Measurements from ENCODE around the gene SLC28A3. TPM values are rescaled to one million over a fixed set of nuclear protein-coding genes. Genes with fewer than 3 reads are reported as not detected.

The SLC28A3 gene
- total and polyA plus RNA-seq, 10 of the 15 experiments (the other 5 are each of a cell fraction or from before 2014, with no cell fraction given) = 0.03 to 0.39 (median 0.07) TPM; not detected in 2

DNA sequence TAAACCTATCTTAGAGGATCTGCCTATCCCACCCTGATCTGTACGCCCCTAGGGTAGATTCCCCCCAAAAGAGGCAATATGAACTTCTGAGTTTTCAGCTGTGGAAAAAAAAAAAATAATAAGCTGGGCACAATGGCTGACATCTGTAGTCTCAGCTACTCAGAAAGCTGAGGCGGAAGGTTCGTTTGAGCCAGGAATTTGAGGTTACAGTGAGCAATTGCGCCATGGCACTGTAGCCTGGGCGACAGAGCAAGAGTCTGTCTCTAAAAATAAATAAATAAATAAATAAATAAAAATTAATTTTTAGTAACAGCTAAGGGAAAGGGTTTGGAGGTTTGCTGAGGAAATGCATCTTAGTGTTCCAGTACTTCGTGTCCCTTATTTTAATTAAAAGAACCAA is 21.1 kb upstream of the SLC28A3 start:
- no peak for ATAC-seq
- no peaks in the 10 kb centered on the region for H3K36me3 ChIP-seq (ENCODE audit: control insufficient read depth in 2 of 2, insufficient read depth in 2 of 2, low read length in 1 of 2)
- no TSS peak for BruUV-seq (replicated peaks)
- 25% methylated on average over 6 of the region's 6 CpGs for WGBS (ENCODE audit: insufficient coverage, insufficient replicate concordance, low lambda C conversion rate, missing lambda C conversion rate)
- H2AFZ ChIP-seq (ENCODE audit: control insufficient read depth, low read depth, low read length) = no peak overlapping the region
- no peak overlapping the region for H3K27ac ChIP-seq (ENCODE audit: control insufficient read depth, insufficient read depth)
- POLR2A ChIA-PET = no interaction called here
- H3K4me2 ChIP-seq (ENCODE audit: control insufficient read depth, insufficient read depth) = no peak overlapping the region
- H3K9ac ChIP-seq (ENCODE audit: control insufficient read depth, insufficient read depth, low read length) = no peak overlapping the region
- no peaks in the 10 kb centered on the region for H3K27me3 ChIP-seq (replicated peaks in 1 of 2; ENCODE audit: control insufficient read depth in 2 of 2, insufficient read depth in 2 of 2, low read length in 1 of 2)
- no peak for FAIRE-seq
- no peaks in the 10 kb centered on the region; the same call in 2 of the 3 replicates for H3K9me3 ChIP-seq (replicated peaks; ENCODE audit: control insufficient read depth, insufficient read depth, low read length)
- H4K20me1 ChIP-seq (ENCODE audit: control insufficient read depth, insufficient read depth) = no peaks in the 10 kb centered on the region
- TF ChIP-seq CHD2 (IDR thresholded peaks at IDR 0.05; ENCODE audit: borderline replicate concordance, low read depth, low read length) = no peak
- no peak for TF ChIP-seq MYB (IDR thresholded peaks at IDR 0.05; ENCODE audit: borderline replicate concordance, low read depth, low read length)
- no peak for TF ChIP-seq HDAC6 (IDR thresholded peaks at IDR 0.05; ENCODE audit: unreplicated experiment)
- in situ Hi-C loops (cut with MboI) = loop anchor here (25.0 kb wide), 1 partner anchor 101 kb away; no protein-coding TSS in a partner anchor
- H3K79me2 ChIP-seq (ENCODE audit: control insufficient read depth, insufficient read depth, low read length) = no peaks in the 10 kb centered on the region
- SMC1A ChIA-PET (ENCODE audit: uncharacterized antibody, unreplicated experiment) = no interaction called here
- no peak overlapping the region for H3K4me3 ChIP-seq
- intact Hi-C loops (cut with micrococcal nuclease; ENCODE audit: unreplicated experiment) = no loop called here
- CTCF ChIA-PET = no interaction called here
- RAD21 ChIA-PET (ENCODE audit: unreplicated experiment) = no interaction called here
- no peak for DNase-seq (ENCODE audit: low read depth, low spot score)
- H3K4me1 ChIP-seq (ENCODE audit: control insufficient read depth, insufficient read depth, low read length) = no peaks in the 10 kb centered on the region

DNA sequence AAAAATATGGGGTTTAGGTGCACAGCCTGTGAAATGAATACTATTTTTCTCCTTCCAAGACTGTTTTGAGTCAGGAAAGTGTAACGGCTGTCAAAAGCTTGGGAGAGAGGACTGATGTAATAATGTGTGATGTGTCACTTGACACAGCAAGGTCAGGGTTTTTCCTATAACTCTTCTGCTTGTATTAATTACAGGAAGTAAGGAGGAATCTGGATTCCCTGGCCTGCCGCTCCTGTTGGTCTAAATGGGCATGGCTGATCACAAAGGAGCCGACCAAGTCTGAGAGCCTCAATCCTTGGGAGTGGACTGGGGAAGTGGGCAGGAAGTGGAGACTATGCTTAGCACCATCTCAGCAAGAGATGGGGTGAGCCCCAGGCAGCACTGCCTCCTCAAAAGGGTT is 16.7 kb upstream of the SLC28A3 start:
- WGBS (ENCODE audit: insufficient coverage, insufficient replicate concordance, low lambda C conversion rate, missing lambda C conversion rate) = 37% methylated on average over 3 of the region's 3 CpGs
- intact Hi-C loops (cut with micrococcal nuclease; ENCODE audit: unreplicated experiment) = no loop called here
- DNase-seq (ENCODE audit: low read depth, low spot score) = no peak
- Histone ChIP-seq H4K20me1 (ENCODE audit: control insufficient read depth, insufficient read depth) (no peaks in the 10 kb centered on the region), H3K4me3 (no peak overlapping the region), H3K4me2 (ENCODE audit: control insufficient read depth, insufficient read depth) (no peak overlapping the region), H3K27ac (ENCODE audit: control insufficient read depth, insufficient read depth) (no peak overlapping the region), H3K9ac (ENCODE audit: control insufficient read depth, insufficient read depth, low read length) (no peak overlapping the region), H3K27me3 (replicated peaks in 1 of 2; ENCODE audit: control insufficient read depth in 2 of 2, insufficient read depth in 2 of 2, low read length in 1 of 2) (no peaks in the 10 kb centered on the region), H3K36me3 (ENCODE audit: control insufficient read depth in 2 of 2, insufficient read depth in 2 of 2, low read length in 1 of 2) (no peaks in the 10 kb centered on the region), H2AFZ (ENCODE audit: control insufficient read depth, low read depth, low read length) (no peak overlapping the region), H3K79me2 (ENCODE audit: control insufficient read depth, insufficient read depth, low read length) (no peaks in the 10 kb centered on the region), H3K9me3 (replicated peaks; ENCODE audit: control insufficient read depth, insufficient read depth, low read length) (no peaks in the 10 kb centered on the region), H3K4me1 (ENCODE audit: control insufficient read depth, insufficient read depth, low read length) (no peaks in the 10 kb centered on the region)
- in situ Hi-C loops (cut with MboI) = loop anchor here (25.0 kb wide), 1 partner anchor 105 kb away; no protein-coding TSS in a partner anchor
- ChIA-PET RAD21 (ENCODE audit: unreplicated experiment) (no interaction called here), CTCF (interaction anchor here (0.9 kb wide), 1 partner anchor 39 kb away, joined by 3 read pairs; no protein-coding TSS in a partner anchor), SMC1A (ENCODE audit: uncharacterized antibody, unreplicated experiment) (interaction anchor here (0.6 kb wide), 1 partner anchor 66 kb away, joined by 3 read pairs; no protein-coding TSS in a partner anchor), POLR2A (no interaction called here)
- ATAC-seq = no peak
- no TSS peak for BruUV-seq (replicated peaks)
- FAIRE-seq = no peak
- no peak for TF ChIP-seq IKZF1 (conservative IDR thresholded peaks at IDR 0.05)
- TF ChIP-seq POLR2A (IDR thresholded peaks at IDR 0.05; ENCODE audit: low read depth, low read length) = no peak
- TF ChIP-seq MYC (IDR thresholded peaks at IDR 0.05; ENCODE audit: insufficient read depth, insufficient read length, insufficient replicate concordance, low read length, severe bottlenecking) = no peak
- TF ChIP-seq EP300 (IDR thresholded peaks at IDR 0.05; ENCODE audit: borderline replicate concordance in 1 of 2, control insufficient read depth in 1 of 2, low read depth in 2 of 2, low read length in 2 of 2) = no peak
- TF ChIP-seq TARDBP (IDR thresholded peaks at IDR 0.05; ENCODE audit: borderline replicate concordance) = no peak
- TF ChIP-seq ZNF274 (IDR thresholded peaks at IDR 0.05; ENCODE audit: insufficient read depth, insufficient read length) = no peak
- TF ChIP-seq, protein P1, sequence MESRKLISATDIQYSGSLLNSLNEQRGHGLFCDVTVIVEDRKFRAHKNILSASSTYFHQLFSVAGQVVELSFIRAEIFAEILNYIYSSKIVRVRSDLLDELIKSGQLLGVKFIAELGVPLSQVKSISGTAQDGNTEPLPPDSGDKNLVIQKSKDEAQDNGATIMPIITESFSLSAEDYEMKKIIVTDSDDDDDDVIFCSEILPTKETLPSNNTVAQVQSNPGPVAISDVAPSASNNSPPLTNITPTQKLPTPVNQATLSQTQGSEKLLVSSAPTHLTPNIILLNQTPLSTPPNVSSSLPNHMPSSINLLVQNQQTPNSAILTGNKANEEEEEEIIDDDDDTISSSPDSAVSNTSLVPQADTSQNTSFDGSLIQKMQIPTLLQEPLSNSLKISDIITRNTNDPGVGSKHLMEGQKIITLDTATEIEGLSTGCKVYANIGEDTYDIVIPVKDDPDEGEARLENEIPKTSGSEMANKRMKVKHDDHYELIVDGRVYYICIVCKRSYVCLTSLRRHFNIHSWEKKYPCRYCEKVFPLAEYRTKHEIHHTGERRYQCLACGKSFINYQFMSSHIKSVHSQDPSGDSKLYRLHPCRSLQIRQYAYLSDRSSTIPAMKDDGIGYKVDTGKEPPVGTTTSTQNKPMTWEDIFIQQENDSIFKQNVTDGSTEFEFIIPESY (IDR thresholded peaks at IDR 0.05) = no peak
- TF ChIP-seq SMAD5 (IDR thresholded peaks at IDR 0.05; ENCODE audit: low read depth) = no peak
- TF ChIP-seq, protein P2, sequence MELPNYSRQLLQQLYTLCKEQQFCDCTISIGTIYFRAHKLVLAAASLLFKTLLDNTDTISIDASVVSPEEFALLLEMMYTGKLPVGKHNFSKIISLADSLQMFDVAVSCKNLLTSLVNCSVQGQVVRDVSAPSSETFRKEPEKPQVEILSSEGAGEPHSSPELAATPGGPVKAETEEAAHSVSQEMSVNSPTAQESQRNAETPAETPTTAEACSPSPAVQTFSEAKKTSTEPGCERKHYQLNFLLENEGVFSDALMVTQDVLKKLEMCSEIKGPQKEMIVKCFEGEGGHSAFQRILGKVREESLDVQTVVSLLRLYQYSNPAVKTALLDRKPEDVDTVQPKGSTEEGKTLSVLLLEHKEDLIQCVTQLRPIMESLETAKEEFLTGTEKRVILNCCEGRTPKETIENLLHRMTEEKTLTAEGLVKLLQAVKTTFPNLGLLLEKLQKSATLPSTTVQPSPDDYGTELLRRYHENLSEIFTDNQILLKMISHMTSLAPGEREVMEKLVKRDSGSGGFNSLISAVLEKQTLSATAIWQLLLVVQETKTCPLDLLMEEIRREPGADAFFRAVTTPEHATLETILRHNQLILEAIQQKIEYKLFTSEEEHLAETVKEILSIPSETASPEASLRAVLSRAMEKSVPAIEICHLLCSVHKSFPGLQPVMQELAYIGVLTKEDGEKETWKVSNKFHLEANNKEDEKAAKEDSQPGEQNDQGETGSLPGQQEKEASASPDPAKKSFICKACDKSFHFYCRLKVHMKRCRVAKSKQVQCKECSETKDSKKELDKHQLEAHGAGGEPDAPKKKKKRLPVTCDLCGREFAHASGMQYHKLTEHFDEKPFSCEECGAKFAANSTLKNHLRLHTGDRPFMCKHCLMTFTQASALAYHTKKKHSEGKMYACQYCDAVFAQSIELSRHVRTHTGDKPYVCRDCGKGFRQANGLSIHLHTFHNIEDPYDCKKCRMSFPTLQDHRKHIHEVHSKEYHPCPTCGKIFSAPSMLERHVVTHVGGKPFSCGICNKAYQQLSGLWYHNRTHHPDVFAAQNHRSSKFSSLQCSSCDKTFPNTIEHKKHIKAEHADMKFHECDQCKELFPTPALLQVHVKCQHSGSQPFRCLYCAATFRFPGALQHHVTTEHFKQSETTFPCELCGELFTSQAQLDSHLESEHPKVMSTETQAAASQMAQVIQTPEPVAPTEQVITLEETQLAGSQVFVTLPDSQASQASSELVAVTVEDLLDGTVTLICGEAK (IDR thresholded peaks at IDR 0.05; ENCODE audit: borderline replicate concordance) = no peak
- no peak for TF ChIP-seq NR2C1 (IDR thresholded peaks at IDR 0.05)

All from GM12878 (cell line).